Glutamatergic neuron (in vitro differentiated cells): ENCODE data around the gene PMM2. TPM values are rescaled to one million over a fixed set of nuclear protein-coding genes. Genes with fewer than 3 reads are reported as not detected.
"Not testable (repeated sequence)": the region's sequence is repeated elsewhere in the genome, so short reads cannot be mapped to it uniquely, and the experiment has no call there.

ENCODE experiments used
- DNase-seq: peaks from one replicate; pipeline ENCODE4 v3.0.0; 2022
- H3K27ac Mint-ChIP-seq: one replicate; pipeline ENCODE4 v1.8.0; 2020; ENCODE audit warnings: mild to moderate bottlenecking, mixed read lengths, inconsistent platforms; ENCODE audit not compliant: unreplicated experiment
- H3K27me3 Mint-ChIP-seq: one replicate; pipeline ENCODE4 v1.8.0; 2020; ENCODE audit warnings: mild to moderate bottlenecking, moderate library complexity, mixed read lengths, inconsistent platforms; ENCODE audit not compliant: unreplicated experiment
- H3K36me3 Mint-ChIP-seq: one replicate; pipeline ENCODE4 v1.8.0; 2020; ENCODE audit warnings: mild to moderate bottlenecking, mixed read lengths, inconsistent platforms; ENCODE audit not compliant: unreplicated experiment
- H3K4me1 Mint-ChIP-seq: one replicate; pipeline ENCODE4 v1.8.0; 2020; ENCODE audit warnings: mild to moderate bottlenecking, low read depth, mixed read lengths, inconsistent platforms; ENCODE audit not compliant: unreplicated experiment
- H3K4me3 Mint-ChIP-seq: one replicate; pipeline ENCODE4 v1.8.0; 2020; ENCODE audit warnings: mild to moderate bottlenecking, mixed read lengths, inconsistent platforms; ENCODE audit not compliant: unreplicated experiment
- H3K9me3 Mint-ChIP-seq: one replicate; pipeline ENCODE4 v1.8.0; 2020; ENCODE audit warnings: mild to moderate bottlenecking, moderate library complexity, mixed read lengths, inconsistent platforms; ENCODE audit not compliant: unreplicated experiment
- long read RNA-seq: library from polyadenylated mRNA; unstranded; transcript quantifications from one replicate; pipeline ENCODE4 v2.0.0, GENCODE V29; 2020; ENCODE audit not compliant: unreplicated experiment
- total RNA-seq: library from RNA; stranded (reverse); fragmentation: NEBNext Ultra II Directional; extraction: Animal tissue kit (Norgen Biotek cat#: 25700); gene quantifications from one replicate; pipeline ENCODE4 v1.2.1, GENCODE V29; 2021; ENCODE audit not compliant: unreplicated experiment
- TF ChIP-seq, protein P1 (sequence below): fragments of 200-600 bp; sonication (generic); IDR thresholded peaks from one replicate; pipeline ENCODE4 v1.5.0; 2021; ENCODE audit not compliant: partially characterized antibody, unreplicated experiment

Gene PMM2
- total RNA-seq = 23.2 TPM
- long read RNA-seq, transcript PMM2-201 (8 exons, 2,313 nt) = major isoform, 8 of 11 reads
- long read RNA-seq, partial matches to known transcripts = 1 of 11 reads
- long read RNA-seq, other reads (novel, unspliced or antisense) = 1 of 11 reads

DNA sequence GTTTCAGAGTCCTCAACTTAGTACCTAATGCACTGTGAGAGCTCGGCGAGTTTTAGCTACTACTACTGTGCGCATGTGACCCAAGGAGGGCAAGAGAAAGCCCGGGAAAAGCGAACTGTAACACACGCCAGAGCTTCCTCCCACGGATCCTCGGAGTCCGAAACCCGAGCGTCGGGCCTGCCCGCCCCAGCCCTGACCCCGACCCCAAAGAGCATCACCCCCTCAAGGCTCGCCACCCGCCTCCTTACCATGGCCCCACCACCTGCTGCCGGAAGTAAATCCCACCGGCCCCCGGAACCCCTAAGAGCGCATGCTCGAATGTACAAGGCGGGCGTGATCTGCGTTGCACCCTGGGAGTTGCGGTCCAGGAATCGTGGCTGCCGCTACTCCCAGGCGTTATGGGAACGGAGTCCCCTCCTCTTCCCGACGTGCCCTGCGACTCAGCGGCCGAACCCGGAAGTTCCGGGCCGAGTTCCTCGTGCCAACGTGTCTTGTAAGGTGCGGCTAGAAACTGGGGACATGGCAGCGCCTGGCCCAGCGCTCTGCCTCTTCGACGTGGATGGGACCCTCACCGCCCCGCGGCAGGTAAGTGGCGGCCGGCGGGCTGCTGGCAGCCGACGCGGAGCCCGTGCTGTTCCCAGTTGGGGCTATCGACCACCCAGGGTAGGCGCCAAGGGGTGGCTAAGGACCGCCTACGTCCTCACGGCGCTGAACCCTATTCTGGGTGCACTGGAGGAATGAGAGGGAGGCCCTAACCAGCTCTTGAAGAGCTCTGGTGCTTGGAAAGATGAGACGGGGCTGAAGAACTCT, at the start of gene PMM2, which contains the start of gene TMEM186:
PMM2 (plus strand) TSS at position 476 of the 810 bp plus-strand sequence; CDS start at position 520, 44 bp downstream.
TMEM186 (minus strand) TSS at position 276 of the 810 bp plus-strand sequence; CDS start at position 251, 25 bp downstream.
- Mint-ChIP-seq H3K27ac (peak within 1 kb of the TSS; percentile 64), H3K27me3 (peaks cover 2% of the 10 kb centered on the region), H3K9me3 (peaks cover 2% of the 10 kb centered on the region), H3K4me3 (peak within 1 kb of the TSS; percentile 95), H3K36me3 (peaks cover 4% of the 10 kb centered on the region), H3K4me1 (peaks cover 11% of the 10 kb centered on the region)
- TF ChIP-seq, protein P1, sequence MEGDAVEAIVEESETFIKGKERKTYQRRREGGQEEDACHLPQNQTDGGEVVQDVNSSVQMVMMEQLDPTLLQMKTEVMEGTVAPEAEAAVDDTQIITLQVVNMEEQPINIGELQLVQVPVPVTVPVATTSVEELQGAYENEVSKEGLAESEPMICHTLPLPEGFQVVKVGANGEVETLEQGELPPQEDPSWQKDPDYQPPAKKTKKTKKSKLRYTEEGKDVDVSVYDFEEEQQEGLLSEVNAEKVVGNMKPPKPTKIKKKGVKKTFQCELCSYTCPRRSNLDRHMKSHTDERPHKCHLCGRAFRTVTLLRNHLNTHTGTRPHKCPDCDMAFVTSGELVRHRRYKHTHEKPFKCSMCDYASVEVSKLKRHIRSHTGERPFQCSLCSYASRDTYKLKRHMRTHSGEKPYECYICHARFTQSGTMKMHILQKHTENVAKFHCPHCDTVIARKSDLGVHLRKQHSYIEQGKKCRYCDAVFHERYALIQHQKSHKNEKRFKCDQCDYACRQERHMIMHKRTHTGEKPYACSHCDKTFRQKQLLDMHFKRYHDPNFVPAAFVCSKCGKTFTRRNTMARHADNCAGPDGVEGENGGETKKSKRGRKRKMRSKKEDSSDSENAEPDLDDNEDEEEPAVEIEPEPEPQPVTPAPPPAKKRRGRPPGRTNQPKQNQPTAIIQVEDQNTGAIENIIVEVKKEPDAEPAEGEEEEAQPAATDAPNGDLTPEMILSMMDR = no peak
- peak; percentile 94 for DNase-seq

DNA sequence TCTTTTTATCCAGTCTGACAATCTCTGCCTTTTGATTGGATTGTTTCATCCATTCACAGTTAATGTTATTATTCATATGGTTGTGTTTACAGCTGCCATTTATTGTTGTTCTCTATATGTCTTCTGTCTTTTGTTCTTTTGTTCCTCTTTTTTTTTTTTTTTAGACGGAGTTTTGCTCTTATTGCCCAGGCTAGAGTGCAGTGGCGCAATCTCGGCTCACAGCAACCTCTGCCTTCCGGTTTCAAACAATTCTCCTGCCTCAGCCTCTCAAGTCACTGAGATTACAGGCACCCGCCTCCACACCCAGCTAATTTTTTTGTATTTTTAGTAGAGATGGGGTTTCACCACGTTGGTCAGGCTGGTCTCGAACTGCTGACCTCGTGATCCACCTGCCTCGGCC, 48.7 kb upstream of the PMM2 start:
- not testable (repeated sequence) for DNase-seq, H3K27ac Mint-ChIP-seq, H3K27me3 Mint-ChIP-seq

DNA sequence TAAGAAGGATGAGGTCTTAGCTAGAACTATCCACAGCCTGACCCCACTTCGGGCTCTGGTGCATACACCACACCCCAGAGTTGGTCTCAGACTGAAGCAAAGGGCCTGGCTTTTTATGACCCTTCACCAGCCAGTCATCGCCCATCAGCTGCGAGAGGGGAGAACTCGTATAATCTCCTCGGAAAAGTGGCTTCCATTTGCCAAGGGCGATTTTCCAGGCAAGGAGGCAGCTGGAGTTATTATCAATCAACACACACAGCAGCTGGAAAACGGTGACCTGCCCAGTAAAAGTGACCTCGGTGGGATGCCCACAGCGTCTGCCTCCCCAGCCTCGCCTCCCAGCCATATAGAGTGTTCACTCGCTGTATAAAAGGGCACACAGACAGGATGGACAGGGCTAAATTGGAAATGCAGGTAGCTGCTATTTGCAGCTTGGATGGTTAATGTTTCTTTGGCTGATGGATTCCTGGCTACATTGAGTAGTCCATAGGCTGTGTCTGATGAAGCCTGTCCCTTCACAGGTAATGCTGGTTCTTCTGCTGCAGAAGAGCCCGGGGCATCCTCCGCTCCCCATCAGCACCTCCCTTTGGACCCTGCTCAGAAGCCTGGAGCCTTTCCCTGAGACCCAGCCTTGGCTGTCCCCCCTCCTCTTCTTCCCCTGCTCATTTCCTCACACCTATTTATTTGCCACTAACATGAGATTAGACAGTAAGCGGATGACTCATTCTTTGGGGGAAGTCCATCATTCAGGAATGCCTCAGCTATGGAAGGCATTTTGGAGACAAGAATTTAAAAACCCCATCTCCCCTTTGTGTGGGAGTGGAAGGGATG, 45.9 kb upstream of the PMM2 start:
- TF ChIP-seq, protein P1 = no peak
- Mint-ChIP-seq H3K27ac (no peak overlapping the region), H3K36me3 (peaks cover 6% of the 10 kb centered on the region), H3K9me3 (no peaks in the 10 kb centered on the region), H3K4me3 (no peak overlapping the region), H3K4me1 (no peaks in the 10 kb centered on the region), H3K27me3 (peaks cover 6% of the 10 kb centered on the region)
- DNase-seq = no peak

More for the DNA sequence above, 48.7 kb upstream of the PMM2 start:
- H3K4me3 Mint-ChIP-seq, H3K36me3 Mint-ChIP-seq, H3K9me3 Mint-ChIP-seq, H3K4me1 Mint-ChIP-seq: not testable (repeated sequence)

DNA sequence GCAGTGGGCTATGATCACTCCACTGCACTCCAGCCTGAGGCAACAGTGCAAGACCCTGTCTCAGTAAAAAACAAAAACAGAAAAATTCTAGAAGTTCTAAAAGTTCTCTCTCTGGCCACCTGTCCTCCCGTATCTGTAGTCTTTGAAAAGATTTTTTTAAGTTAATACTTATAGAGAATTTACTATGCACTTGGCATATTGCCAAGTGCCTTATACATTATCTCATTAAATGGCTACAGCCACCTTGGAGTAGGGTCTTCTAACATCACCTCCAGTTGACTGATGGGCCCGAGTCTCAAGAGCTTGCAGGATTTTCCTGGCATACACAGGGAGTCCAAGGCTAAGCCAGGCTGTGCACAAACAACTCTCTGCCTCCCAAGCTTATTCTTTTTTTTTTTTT, 44.9 kb upstream of the PMM2 start:
- Mint-ChIP-seq H3K4me1 (no peaks in the 10 kb centered on the region), H3K4me3 (no peak overlapping the region), H3K27me3 (peaks cover 6% of the 10 kb centered on the region), H3K27ac (no peak overlapping the region), H3K36me3 (peaks cover 6% of the 10 kb centered on the region), H3K9me3 (no peaks in the 10 kb centered on the region)
- DNase-seq = no peak
- TF ChIP-seq, protein P1 = no peak

DNA sequence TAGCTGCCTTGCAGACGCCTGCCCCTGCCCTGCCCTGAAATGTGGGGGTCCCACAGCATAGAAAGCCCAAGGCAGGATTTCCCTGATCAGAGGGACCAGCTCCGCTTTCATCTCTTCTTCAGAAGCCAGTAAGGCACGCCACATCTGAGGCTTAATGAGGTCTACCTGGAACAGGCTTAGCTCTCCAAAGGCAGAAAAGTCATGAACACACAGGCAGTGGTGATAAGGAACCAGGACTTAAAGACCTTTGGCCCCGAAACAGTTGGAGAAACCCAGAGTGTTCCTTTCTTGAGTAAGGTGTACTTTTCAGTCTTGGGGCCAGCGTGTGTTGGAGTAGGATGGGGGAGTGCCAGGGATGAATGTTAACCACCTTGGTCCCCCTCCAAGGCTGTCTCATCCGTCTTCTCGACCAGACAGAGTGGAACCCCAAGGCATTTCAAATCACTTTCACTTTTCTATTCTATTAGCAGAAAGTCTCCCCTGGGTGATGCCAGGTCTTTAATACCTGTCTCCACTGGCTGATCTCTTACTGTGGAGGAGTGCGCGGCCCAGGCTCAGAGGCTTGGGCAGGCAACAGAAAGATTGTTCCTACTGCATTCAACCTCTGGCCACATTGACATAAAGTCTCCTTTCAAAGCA, 44.1 kb upstream of the PMM2 start:
- no peak for DNase-seq
- Mint-ChIP-seq H3K27ac (no peak overlapping the region), H3K36me3 (peaks cover 6% of the 10 kb centered on the region), H3K9me3 (no peaks in the 10 kb centered on the region), H3K27me3 (peaks cover 6% of the 10 kb centered on the region), H3K4me3 (no peak overlapping the region), H3K4me1 (no peaks in the 10 kb centered on the region)
- TF ChIP-seq, protein P1 = no peak
